Muscle layer of colon (tissue), 2 donors: Measurements from ENCODE around the gene TXNDC11.

ENCODE experiments used
- H3K27ac ChIP-seq: one replicate; pipeline ENCODE4 v1.7.0; 2013; ENCODE audit warnings: low read depth, mild to moderate bottlenecking, low read length, moderate library complexity
- H3K27me3 ChIP-seq, 2 donors: one replicate each; pipeline ENCODE4 v1.7.0; 2013; ENCODE audit warnings: low read length in 2 of 2, mild to moderate bottlenecking in 2 of 2; ENCODE audit not compliant: insufficient read depth in 2 of 2, control insufficient read depth in 1 of 2
- H3K36me3 ChIP-seq: one replicate; pipeline ENCODE4 v1.7.0; 2013; ENCODE audit warnings: mild to moderate bottlenecking, low read length; ENCODE audit not compliant: insufficient read depth
- H3K4me1 ChIP-seq: one replicate; pipeline ENCODE4 v1.7.0; 2013; ENCODE audit warnings: mild to moderate bottlenecking, low read length; ENCODE audit not compliant: insufficient read depth
- H3K4me3 ChIP-seq, 2 donors: one replicate each; pipeline ENCODE4 v1.7.0; 2013; ENCODE audit warnings: low read length in 2 of 2, low read depth in 1 of 2, mild to moderate bottlenecking in 1 of 2, moderate library complexity in 1 of 2
- H3K9ac ChIP-seq: one replicate; pipeline ENCODE4 v1.7.0; 2013; ENCODE audit warnings: low read length
- H3K9me3 ChIP-seq: one replicate; pipeline ENCODE4 v1.7.0; 2013; ENCODE audit warnings: mild to moderate bottlenecking, low read length
- donor health status: abdominal sarcoma.
- donor health status: Adenocarcinoma of cecum.

The TXNDC11 gene

GRCh38 chr16:11697319-11697718 is 45.3 kb downstream of the TXNDC11 start:
- Histone ChIP-seq H3K9me3 (no peaks in the 10 kb centered on the region), H3K27ac (no peak overlapping the region), H3K36me3 (peaks cover 62% of the 10 kb centered on the region), H3K4me1 (no peaks in the 10 kb centered on the region), H3K9ac (no peak overlapping the region), H3K27me3 (no peaks in the 10 kb centered on the region), H3K4me3 (no peak overlapping the region)

- Histone ChIP-seq H3K27me3 (no peaks in the 10 kb centered on the region), H3K4me3 (no peak overlapping the region), H3K27ac (no peak overlapping the region), H3K9me3 (no peaks in the 10 kb centered on the region), H3K36me3 (peaks cover 62% of the 10 kb centered on the region), H3K4me1 (no peaks in the 10 kb centered on the region), H3K9ac (no peak overlapping the region)
Measured at GRCh38 chr16:11696266-11697012, 46.2 kb downstream of the TXNDC11 start.

DNA sequence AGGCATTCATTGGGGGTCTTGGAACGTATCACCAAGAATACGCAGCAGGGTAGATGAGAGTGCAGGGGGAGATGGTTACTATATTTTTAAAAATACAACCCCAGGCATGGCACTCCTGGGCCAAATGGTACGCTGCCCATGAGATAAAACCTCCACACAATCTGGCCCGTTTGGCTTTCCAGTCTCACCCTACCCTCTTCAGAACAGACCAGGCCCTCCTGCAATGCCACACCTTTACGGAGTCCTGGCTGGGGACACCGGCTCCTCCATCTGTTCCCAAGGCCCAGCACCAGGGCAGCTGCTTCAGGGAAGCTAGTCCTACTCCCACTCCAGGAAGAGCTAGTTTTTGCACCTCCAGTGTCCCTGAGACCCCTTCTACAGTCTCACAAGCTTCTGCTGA is 50.0 kb downstream of the TXNDC11 start:
- no peaks in the 10 kb centered on the region for H3K27me3 ChIP-seq
- peaks cover 23% of the 10 kb centered on the region for H3K4me1 ChIP-seq
- H3K9me3 ChIP-seq = no peaks in the 10 kb centered on the region
- no peak overlapping the region for H3K4me3 ChIP-seq
- H3K36me3 ChIP-seq = peaks cover 56% of the 10 kb centered on the region
- no peak overlapping the region for H3K9ac ChIP-seq
- no peak overlapping the region for H3K27ac ChIP-seq

- no peaks in the 10 kb centered on the region for H3K9me3 ChIP-seq
- H3K9ac ChIP-seq = no peak overlapping the region
- no peak overlapping the region for H3K27ac ChIP-seq
- no peak overlapping the region for H3K4me3 ChIP-seq
- no peaks in the 10 kb centered on the region for H3K27me3 ChIP-seq
- H3K36me3 ChIP-seq = peaks cover 56% of the 10 kb centered on the region
- peaks cover 26% of the 10 kb centered on the region for H3K4me1 ChIP-seq
Measured at GRCh38 chr16:11692171-11692570, 50.5 kb downstream of the TXNDC11 start.

DNA sequence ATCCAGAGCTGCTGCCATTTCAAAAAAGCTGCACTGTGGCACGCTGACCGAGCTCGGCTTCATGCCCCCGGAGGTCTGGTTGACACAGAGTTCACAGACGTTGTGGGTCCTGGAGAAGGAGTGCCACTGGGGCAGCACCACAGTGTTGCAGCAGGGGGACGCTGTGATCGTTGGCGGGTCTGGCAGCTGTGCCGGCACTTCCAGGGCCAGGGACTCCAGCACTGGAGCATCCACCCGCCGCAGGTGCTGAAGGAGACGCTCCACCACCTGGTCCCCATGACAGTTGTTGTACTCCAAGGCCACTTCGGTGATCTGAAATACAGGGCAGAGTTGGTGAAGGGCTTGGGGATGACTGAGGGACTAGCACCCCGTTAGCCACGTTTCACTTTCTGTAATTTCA is 50.9 kb downstream of the TXNDC11 start:
- H3K9me3 ChIP-seq = no peaks in the 10 kb centered on the region
- peaks cover 29% of the 10 kb centered on the region for H3K4me1 ChIP-seq
- no peaks in the 10 kb centered on the region for H3K27me3 ChIP-seq
- H3K9ac ChIP-seq = no peak overlapping the region
- H3K36me3 ChIP-seq = peaks cover 54% of the 10 kb centered on the region
- no peak overlapping the region for H3K27ac ChIP-seq
- no peak overlapping the region for H3K4me3 ChIP-seq

- Histone ChIP-seq H3K27ac (no peak overlapping the region), H3K4me1 (peaks cover 34% of the 10 kb centered on the region), H3K9me3 (no peaks in the 10 kb centered on the region), H3K9ac (no peak overlapping the region), H3K27me3 (no peaks in the 10 kb centered on the region), H3K36me3 (peaks cover 54% of the 10 kb centered on the region), H3K4me3 (no peak overlapping the region)
Measured at GRCh38 chr16:11691235-11691634, 51.4 kb downstream of the TXNDC11 start.

DNA sequence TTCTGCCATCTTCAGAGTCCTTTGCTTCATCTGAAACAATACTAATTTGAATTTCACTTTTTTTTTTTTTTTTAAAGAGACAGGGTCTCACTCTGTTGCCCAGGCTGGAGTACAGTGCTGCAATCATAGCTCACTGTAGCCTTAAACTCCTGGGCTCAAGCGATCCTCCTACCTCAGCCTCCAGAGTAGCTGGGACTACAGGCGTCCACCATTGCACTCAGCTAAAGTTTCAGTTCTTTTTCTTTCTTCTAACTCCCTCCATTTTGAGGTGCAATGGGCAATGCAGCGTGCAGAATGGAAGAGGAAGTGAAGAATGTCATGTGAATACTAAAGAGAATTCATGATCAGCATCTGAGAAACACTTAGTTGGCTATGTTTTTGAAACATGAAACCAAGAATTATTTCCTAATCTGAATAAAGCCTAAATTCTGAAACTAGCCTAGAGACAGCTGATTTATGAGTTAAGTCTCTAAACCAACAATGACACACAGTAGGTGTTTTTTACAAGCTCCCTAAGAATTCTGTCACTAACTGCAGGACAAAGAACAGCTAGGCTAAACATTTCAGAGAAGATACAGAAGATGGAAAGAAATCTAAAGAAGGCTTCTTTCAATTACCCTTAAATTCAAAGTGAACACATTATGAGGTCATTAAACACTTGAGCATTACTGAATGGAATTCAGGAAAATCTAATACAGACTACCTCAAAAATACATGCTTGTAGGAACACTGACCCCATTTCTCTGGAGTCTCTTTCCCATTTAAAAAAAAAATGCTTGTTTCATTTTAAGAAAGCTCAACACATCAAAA is 53.4 kb downstream of the TXNDC11 start:
- Histone ChIP-seq H3K9ac (no peak overlapping the region), H3K36me3 (peaks cover 48% of the 10 kb centered on the region), H3K27ac (no peak overlapping the region), H3K9me3 (no peaks in the 10 kb centered on the region), H3K27me3 (no peaks in the 10 kb centered on the region), H3K4me1 (peaks cover 41% of the 10 kb centered on the region), H3K4me3 (no peak overlapping the region)

DNA sequence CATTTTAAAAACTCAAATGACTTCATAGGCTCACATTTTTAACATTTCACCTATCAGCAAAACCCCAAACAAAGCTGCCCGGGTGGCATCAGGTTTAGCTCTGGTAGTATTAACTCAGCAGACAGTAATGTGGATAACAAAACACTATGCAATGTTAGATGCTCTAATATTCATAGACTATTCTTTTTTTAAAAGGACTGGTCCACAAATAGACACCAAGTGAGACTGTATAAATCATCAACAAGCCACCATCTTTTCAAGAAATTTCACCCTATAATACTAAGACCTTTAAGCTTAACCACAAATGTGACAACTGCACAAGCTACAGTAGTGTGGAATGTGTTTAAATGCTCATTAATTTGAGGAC is 54.2 kb downstream of the TXNDC11 start:
- Histone ChIP-seq H3K4me3 (no peak overlapping the region), H3K9me3 (no peaks in the 10 kb centered on the region), H3K4me1 (peaks cover 41% of the 10 kb centered on the region), H3K27ac (no peak overlapping the region), H3K9ac (no peak overlapping the region), H3K36me3 (peaks cover 56% of the 10 kb centered on the region), H3K27me3 (no peaks in the 10 kb centered on the region)

DNA sequence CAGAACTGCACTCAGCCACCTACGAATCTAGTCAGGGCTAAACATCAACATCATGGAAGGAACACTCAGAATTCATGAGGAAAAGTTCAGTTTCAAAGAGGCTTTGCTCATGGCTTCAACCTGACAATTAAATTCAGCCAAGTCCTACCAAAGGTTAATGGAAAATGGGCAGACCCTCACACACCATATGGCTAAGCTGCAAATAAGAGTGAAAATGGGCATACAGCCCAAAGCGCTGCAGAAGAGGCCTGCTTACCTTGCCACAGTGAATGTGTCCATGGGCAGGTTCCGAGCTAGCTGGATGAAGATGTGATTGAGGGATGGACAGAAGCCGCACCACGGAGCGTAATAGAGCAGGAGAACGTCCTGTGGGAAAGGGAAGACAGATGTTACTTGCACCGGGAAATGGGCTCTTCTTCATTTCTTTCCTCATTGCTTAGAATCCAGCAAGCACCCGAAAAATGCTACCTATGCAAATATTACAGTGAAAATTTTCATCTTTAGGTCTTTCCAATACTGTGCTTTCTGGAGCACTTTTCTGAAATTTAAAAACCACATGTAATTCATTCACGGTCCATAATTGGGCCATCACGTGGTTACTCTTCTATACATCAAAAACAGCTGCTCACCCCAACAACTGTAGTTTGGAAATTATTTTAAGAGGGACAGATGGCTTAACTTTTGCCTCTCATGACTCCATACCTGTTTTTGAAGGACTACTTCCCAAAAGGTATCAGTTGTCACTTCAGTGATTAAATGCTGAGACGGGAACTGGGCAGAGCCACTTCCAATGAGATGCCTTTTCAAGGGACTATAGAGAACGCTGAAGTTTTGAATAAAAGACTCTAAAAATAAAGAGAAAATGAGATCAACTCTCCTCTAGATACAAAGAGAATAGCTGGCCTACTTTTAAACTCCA is 54.8 kb downstream of the TXNDC11 start:
- H3K9me3 ChIP-seq = no peaks in the 10 kb centered on the region
- H3K9ac ChIP-seq = no peak overlapping the region
- no peaks in the 10 kb centered on the region for H3K27me3 ChIP-seq
- no peak overlapping the region for H3K27ac ChIP-seq
- peaks cover 52% of the 10 kb centered on the region for H3K36me3 ChIP-seq
- H3K4me1 ChIP-seq = peaks cover 41% of the 10 kb centered on the region
- H3K4me3 ChIP-seq = no peak overlapping the region

DNA sequence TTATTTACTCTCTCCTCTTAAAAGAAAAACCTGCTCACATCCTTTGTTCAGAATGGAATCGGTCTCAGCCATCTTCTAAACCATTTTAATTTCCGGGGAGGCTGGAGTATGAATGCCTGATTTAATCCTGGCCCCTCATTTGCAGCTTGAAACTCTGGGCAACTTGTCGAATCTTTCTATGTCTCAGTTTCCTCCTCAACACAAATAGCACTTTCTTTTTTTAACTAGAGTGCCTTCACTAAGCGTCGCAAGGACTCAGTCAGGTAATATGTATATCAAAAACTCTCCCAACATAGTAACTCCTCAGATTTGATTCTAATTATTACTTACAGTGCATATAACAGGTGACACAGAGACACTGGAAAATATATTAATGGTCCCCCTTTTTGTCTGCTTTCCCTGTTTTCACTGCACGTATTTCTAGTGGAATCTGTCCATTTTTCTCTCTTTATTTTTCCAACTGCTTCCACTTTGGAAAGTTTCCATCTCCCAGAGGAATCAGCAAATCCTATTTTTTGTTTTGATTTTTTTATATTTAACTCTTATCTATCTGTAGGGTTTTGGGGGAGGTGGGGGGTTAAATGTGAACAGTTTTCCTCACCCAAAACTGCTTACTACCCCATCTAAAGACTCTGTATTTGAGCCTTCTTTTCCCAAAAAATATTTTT is 55.8 kb downstream of the TXNDC11 start:
- Histone ChIP-seq H3K36me3 (peaks cover 46% of the 10 kb centered on the region), H3K4me3 (no peak overlapping the region), H3K4me1 (peaks cover 41% of the 10 kb centered on the region), H3K27ac (no peak overlapping the region), H3K9ac (no peak overlapping the region), H3K9me3 (no peaks in the 10 kb centered on the region), H3K27me3 (no peaks in the 10 kb centered on the region)
